LoVo (cell line): ENCODE measurements around the gene ZNF761.
A peak's percentile ranks its signal among the peaks of the same experiment; 100 is the strongest.
"Not testable (repeated sequence)": the region's sequence is repeated elsewhere in the genome, so short reads cannot be mapped to it uniquely, and the experiment has no call there.

Source experiments
- DNase-seq: peaks from one replicate; pipeline ENCODE4 v3.0.0-alpha.2; 2016; ENCODE audit warnings: low spot score

Gene ZNF761

GRCh38 chr19:53431399-53432087, at the start of gene ZNF761:
ZNF761 (plus strand) TSS chr19:53431984; CDS start chr19:53447269, 15,285 bp downstream.
- peak; percentile 89 for DNase-seq

GRCh38 chr19:53388168-53388567, 43.6 kb upstream of the ZNF761 start:
- DNase-seq, result no peak

- DNase-seq, result peak; percentile 5
Observed at GRCh38 chr19:53388904-53389303, 42.9 kb upstream of the ZNF761 start.

GRCh38 chr19:53389571-53389970, 42.2 kb upstream of the ZNF761 start:
- DNase-seq, result no peak

GRCh38 chr19:53389978-53390377, 41.8 kb upstream of the ZNF761 start:
- DNase-seq, result no peak

- no peak for DNase-seq
Observed at GRCh38 chr19:53394522-53394973, 37.2 kb upstream of the ZNF761 start.

- peak; percentile 90 for DNase-seq
Observed at GRCh38 chr19:53394974-53395839, 36.6 kb upstream of the ZNF761 start, which contains the start of gene ZNF765. ZNF765 (plus strand) TSS chr19:53395149; CDS start chr19:53398016, 2,867 bp downstream.

GRCh38 chr19:53395840-53396524, 35.8 kb upstream of the ZNF761 start:
- not testable (repeated sequence) for DNase-seq

GRCh38 chr19:53396525-53396868, 35.3 kb upstream of the ZNF761 start:
- DNase-seq, result no peak

- not testable (repeated sequence) for DNase-seq
Observed at GRCh38 chr19:53397918-53398317, 33.9 kb upstream of the ZNF761 start.

- no peak for DNase-seq
Observed at GRCh38 chr19:53409505-53410204, 22.1 kb upstream of the ZNF761 start.

- DNase-seq, result not testable (repeated sequence)
Observed at GRCh38 chr19:53420520-53421315, 11.1 kb upstream of the ZNF761 start.

- DNase-seq, result no peak
Observed at GRCh38 chr19:53422551-53422950, 9.2 kb upstream of the ZNF761 start.

- not testable (repeated sequence) for DNase-seq
Observed at GRCh38 chr19:53423074-53423473, 8.7 kb upstream of the ZNF761 start.

GRCh38 chr19:53423680-53424079, 8.1 kb upstream of the ZNF761 start:
- DNase-seq, result not testable (repeated sequence)

GRCh38 chr19:53424968-53425597, 6.7 kb upstream of the ZNF761 start:
- DNase-seq, result no peak

- DNase-seq, result no peak
Observed at GRCh38 chr19:53432088-53432661, 391 bp downstream of the ZNF761 start.

GRCh38 chr19:53443809-53444208, 12.0 kb downstream of the ZNF761 start:
- not testable (repeated sequence) for DNase-seq

- DNase-seq, result not testable (repeated sequence)
Observed at GRCh38 chr19:53447196-53447595, 15.4 kb downstream of the ZNF761 start.

GRCh38 chr19:53455828-53456227, 24.0 kb downstream of the ZNF761 start:
- no peak for DNase-seq
